ENCODE results near the gene ALDH1A2.

DNA sequence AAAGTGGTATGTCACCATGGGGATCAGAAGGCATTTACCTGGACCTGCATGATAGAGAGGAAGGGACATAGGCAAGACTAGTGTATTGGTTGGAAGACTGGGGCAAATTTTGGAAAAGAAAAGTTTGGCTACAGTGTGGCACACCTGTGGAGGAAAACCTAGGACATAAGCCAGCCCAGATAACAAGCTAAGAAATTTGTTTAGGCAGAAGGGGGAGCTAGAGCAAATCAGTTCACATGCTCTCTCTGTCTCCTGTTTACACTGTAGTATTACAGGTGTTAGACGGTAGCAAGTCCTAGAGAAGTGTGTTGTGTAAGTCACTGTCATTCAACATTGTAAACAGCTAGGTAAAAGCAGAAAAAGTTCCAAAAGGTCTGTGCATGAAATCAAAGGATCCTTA, 11.9 kb upstream of the ALDH1A2 start:
- TF ChIP-seq POLR2A (IDR thresholded peaks at IDR 0.05; ENCODE audit: low read depth, low read length) (no peak), TAF1 (IDR thresholded peaks at IDR 0.05; ENCODE audit: low read depth, low read length) (no peak), POLR2AphosphoS5 (IDR thresholded peaks at IDR 0.05; ENCODE audit: low read depth, low read length) (no peak)

All from GM12891 (cell line).